Measurements from ENCODE around the gene PCDHGA6. TPM values are rescaled to one million over a fixed set of nuclear protein-coding genes. Genes with fewer than 3 reads are reported as not detected.

Gene PCDHGA6
- total and polyA plus RNA-seq, 2 of the 8 experiments (the other 6 are each of a cell fraction or from before 2014, with no cell fraction given): 1.4 to 2.0 TPM

DNA sequence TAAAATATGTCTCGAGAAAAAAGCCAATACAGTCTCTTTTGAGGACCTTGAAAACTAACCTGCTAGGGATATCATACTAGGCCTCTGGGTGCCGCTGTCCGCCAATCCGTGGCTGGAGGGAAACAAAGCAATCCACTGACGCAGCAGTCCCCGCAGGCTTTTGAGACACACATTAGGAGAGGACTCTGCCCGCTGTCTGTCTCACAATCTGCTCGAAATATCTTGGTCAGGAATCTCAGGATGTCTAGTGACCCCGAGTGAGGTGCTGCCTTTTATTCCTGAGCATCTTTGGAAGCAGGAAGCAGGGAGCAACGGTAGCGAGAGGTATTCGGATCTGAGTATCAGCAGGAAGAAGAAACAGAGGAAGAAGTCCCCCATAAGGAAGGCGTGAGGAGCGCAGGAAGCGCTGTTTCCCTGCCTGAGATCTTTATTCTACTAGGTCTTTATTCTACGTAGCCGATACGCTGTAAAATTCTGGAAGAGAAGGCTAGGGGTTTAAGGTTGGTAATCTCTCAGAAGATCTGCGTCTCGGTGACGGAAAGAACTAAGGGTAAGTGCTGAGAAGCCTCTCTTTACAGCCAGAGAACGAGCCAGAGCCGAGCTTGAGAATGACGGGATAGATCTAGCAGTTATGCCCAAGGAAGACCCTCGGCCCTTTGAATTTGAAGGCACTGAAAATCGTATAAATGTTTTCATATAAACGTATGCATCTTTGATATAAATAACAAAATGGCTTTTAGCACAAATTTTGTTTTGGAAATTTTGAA is 47.4 kb upstream of the PCDHGA6 start (continued):
- TF ChIP-seq, protein P1, sequence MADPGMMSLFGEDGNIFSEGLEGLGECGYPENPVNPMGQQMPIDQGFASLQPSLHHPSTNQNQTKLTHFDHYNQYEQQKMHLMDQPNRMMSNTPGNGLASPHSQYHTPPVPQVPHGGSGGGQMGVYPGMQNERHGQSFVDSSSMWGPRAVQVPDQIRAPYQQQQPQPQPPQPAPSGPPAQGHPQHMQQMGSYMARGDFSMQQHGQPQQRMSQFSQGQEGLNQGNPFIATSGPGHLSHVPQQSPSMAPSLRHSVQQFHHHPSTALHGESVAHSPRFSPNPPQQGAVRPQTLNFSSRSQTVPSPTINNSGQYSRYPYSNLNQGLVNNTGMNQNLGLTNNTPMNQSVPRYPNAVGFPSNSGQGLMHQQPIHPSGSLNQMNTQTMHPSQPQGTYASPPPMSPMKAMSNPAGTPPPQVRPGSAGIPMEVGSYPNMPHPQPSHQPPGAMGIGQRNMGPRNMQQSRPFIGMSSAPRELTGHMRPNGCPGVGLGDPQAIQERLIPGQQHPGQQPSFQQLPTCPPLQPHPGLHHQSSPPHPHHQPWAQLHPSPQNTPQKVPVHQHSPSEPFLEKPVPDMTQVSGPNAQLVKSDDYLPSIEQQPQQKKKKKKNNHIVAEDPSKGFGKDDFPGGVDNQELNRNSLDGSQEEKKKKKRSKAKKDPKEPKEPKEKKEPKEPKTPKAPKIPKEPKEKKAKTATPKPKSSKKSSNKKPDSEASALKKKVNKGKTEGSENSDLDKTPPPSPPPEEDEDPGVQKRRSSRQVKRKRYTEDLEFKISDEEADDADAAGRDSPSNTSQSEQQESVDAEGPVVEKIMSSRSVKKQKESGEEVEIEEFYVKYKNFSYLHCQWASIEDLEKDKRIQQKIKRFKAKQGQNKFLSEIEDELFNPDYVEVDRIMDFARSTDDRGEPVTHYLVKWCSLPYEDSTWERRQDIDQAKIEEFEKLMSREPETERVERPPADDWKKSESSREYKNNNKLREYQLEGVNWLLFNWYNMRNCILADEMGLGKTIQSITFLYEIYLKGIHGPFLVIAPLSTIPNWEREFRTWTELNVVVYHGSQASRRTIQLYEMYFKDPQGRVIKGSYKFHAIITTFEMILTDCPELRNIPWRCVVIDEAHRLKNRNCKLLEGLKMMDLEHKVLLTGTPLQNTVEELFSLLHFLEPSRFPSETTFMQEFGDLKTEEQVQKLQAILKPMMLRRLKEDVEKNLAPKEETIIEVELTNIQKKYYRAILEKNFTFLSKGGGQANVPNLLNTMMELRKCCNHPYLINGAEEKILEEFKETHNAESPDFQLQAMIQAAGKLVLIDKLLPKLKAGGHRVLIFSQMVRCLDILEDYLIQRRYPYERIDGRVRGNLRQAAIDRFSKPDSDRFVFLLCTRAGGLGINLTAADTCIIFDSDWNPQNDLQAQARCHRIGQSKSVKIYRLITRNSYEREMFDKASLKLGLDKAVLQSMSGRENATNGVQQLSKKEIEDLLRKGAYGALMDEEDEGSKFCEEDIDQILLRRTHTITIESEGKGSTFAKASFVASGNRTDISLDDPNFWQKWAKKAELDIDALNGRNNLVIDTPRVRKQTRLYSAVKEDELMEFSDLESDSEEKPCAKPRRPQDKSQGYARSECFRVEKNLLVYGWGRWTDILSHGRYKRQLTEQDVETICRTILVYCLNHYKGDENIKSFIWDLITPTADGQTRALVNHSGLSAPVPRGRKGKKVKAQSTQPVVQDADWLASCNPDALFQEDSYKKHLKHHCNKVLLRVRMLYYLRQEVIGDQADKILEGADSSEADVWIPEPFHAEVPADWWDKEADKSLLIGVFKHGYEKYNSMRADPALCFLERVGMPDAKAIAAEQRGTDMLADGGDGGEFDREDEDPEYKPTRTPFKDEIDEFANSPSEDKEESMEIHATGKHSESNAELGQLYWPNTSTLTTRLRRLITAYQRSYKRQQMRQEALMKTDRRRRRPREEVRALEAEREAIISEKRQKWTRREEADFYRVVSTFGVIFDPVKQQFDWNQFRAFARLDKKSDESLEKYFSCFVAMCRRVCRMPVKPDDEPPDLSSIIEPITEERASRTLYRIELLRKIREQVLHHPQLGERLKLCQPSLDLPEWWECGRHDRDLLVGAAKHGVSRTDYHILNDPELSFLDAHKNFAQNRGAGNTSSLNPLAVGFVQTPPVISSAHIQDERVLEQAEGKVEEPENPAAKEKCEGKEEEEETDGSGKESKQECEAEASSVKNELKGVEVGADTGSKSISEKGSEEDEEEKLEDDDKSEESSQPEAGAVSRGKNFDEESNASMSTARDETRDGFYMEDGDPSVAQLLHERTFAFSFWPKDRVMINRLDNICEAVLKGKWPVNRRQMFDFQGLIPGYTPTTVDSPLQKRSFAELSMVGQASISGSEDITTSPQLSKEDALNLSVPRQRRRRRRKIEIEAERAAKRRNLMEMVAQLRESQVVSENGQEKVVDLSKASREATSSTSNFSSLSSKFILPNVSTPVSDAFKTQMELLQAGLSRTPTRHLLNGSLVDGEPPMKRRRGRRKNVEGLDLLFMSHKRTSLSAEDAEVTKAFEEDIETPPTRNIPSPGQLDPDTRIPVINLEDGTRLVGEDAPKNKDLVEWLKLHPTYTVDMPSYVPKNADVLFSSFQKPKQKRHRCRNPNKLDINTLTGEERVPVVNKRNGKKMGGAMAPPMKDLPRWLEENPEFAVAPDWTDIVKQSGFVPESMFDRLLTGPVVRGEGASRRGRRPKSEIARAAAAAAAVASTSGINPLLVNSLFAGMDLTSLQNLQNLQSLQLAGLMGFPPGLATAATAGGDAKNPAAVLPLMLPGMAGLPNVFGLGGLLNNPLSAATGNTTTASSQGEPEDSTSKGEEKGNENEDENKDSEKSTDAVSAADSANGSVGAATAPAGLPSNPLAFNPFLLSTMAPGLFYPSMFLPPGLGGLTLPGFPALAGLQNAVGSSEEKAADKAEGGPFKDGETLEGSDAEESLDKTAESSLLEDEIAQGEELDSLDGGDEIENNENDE (IDR thresholded peaks at IDR 0.05; ENCODE audit: insufficient replicate concordance, low read length): no peak
- TF ChIP-seq GTF2F1 (IDR thresholded peaks at IDR 0.05; ENCODE audit: borderline replicate concordance, low read depth, low read length) (no peak), CHD1 (IDR thresholded peaks at IDR 0.05; ENCODE audit: low read depth, low read length) (no peak), SP2 (IDR thresholded peaks at IDR 0.05; ENCODE audit: low read length) (no peak), CBX8 (IDR thresholded peaks at IDR 0.05; ENCODE audit: borderline replicate concordance, low read depth, low read length) (no peak), MAFK (IDR thresholded peaks at IDR 0.05; ENCODE audit: low read depth, low read length) (peak; percentile 46; the same call in 1 of the 2 replicates), SRF (IDR thresholded peaks at IDR 0.05; ENCODE audit: low read depth, low read length) (no peak), RFX5 (IDR thresholded peaks at IDR 0.05; ENCODE audit: borderline replicate concordance, low read depth, low read length) (no peak), PHF8 (conservative IDR thresholded peaks at IDR 0.05; ENCODE audit: low read depth, low read length) (no peak), CBX5 (IDR thresholded peaks at IDR 0.05; ENCODE audit: low read depth, low read length) (no peak), POLR2AphosphoS5 (IDR thresholded peaks at IDR 0.05; ENCODE audit: low read depth, low read length) (peak; percentile 47; the same call in 1 of the 2 replicates)

All from H1 (cell line).